ENCODE results near the gene ZNF467. TPM values are rescaled to one million over a fixed set of nuclear protein-coding genes. Genes with fewer than 3 reads are reported as not detected.
A peak's percentile ranks its signal among the peaks of the same experiment; 100 is the strongest.

ZNF467 gene
- total RNA-seq, 1 donor from 2014 or later, result 0.17 TPM

DNA sequence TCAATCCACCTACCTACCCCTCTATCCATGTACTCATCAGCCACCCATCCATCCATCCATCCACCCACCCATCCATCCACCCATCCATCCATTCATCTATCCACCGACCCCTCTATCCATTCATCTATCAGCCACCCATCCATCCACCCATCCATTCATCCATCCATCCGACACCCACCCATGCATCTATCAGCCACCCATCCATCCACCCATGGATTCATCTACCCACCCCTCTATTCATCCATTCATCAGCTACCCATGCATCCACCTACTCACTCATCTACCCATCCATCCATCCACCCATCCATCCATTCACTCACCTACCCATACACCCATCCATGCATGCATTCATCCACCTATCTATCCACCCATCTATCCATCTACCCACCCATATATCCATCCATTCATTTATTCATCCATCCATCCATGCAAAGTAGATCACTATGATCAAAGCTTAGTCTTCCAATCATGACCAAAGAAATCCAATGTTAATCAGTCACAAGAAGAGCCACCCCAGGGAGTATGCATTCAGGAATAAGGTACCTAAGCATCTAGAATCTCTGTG, 27.7 kb upstream of the ZNF467 start:
- H3K4me1 ChIP-seq, result no peaks in the 10 kb centered on the region
- H3K79me2 ChIP-seq (ENCODE audit: low read depth), result no peaks in the 10 kb centered on the region
- no peak for TF ChIP-seq EZH2 (IDR thresholded peaks at IDR 0.05)
- TF ChIP-seq CTCF (IDR thresholded peaks at IDR 0.05), result no peak
- TF ChIP-seq EZH2phosphoT487 (IDR thresholded peaks at IDR 0.05), result no peak
- peaks cover 2% of the 10 kb centered on the region for H3K27me3 Mint-ChIP-seq (ENCODE audit: insufficient read depth, low read depth)
- H3F3A ChIP-seq (ENCODE audit: low read depth), result no peaks in the 10 kb centered on the region
- no peaks in the 10 kb centered on the region for H3K9me3 ChIP-seq (ENCODE audit: low read depth)
- no peak overlapping the region for H3K9ac ChIP-seq
- no peaks in the 10 kb centered on the region for H3K27me3 ChIP-seq
- no peak overlapping the region for H3K4me3 ChIP-seq
- H3K9me3 Mint-ChIP-seq, result no peaks in the 10 kb centered on the region
- H4K20me1 ChIP-seq (ENCODE audit: low read depth), result no peaks in the 10 kb centered on the region
- no peaks in the 10 kb centered on the region for H3K36me3 ChIP-seq
- no peak overlapping the region for H3K4me2 ChIP-seq
- no peak overlapping the region for H3K27ac ChIP-seq
- H3K4me3 Mint-ChIP-seq, result no peak overlapping the region
- H3K27ac Mint-ChIP-seq, result no peak overlapping the region
- no peaks in the 10 kb centered on the region for H3K36me3 Mint-ChIP-seq
- no peak overlapping the region for H2AFZ ChIP-seq (replicated peaks)
- H3K4me1 Mint-ChIP-seq, result peaks cover 9% of the 10 kb centered on the region
- DNase-seq (ENCODE audit: low spot score), result no peak

- H3K79me2 ChIP-seq (ENCODE audit: low read depth), result no peaks in the 10 kb centered on the region
- no peaks in the 10 kb centered on the region for H3K4me1 ChIP-seq
- H3K27me3 ChIP-seq, result no peaks in the 10 kb centered on the region
- H3K4me1 Mint-ChIP-seq, result peaks cover 12% of the 10 kb centered on the region
- no peak overlapping the region for H3K4me3 Mint-ChIP-seq
- H3K9me3 Mint-ChIP-seq, result no peaks in the 10 kb centered on the region
- H3K36me3 ChIP-seq, result no peaks in the 10 kb centered on the region
- DNase-seq (ENCODE audit: low spot score), result no peak
- H3K4me2 ChIP-seq, result no peak overlapping the region
- H3K27me3 Mint-ChIP-seq (ENCODE audit: insufficient read depth, low read depth), result peaks cover 5% of the 10 kb centered on the region
- no peak overlapping the region for H2AFZ ChIP-seq (replicated peaks)
- no peak overlapping the region for H3K9ac ChIP-seq
- no peaks in the 10 kb centered on the region for H4K20me1 ChIP-seq (ENCODE audit: low read depth)
- TF ChIP-seq EZH2phosphoT487 (IDR thresholded peaks at IDR 0.05) (no peak), EZH2 (IDR thresholded peaks at IDR 0.05) (no peak), CTCF (IDR thresholded peaks at IDR 0.05) (no peak)
- no peak overlapping the region for H3K27ac Mint-ChIP-seq
- H3K27ac ChIP-seq, result no peak overlapping the region
- H3K9me3 ChIP-seq (ENCODE audit: low read depth), result no peaks in the 10 kb centered on the region
- H3K4me3 ChIP-seq, result no peak overlapping the region
- H3F3A ChIP-seq (ENCODE audit: low read depth), result no peaks in the 10 kb centered on the region
- no peaks in the 10 kb centered on the region for H3K36me3 Mint-ChIP-seq
Observed at GRCh38 chr7:149800169-149800555, 26.8 kb upstream of the ZNF467 start.

- TF ChIP-seq CTCF (IDR thresholded peaks at IDR 0.05), result peak; percentile 71
- TF ChIP-seq EZH2phosphoT487 (IDR thresholded peaks at IDR 0.05), result no peak
- TF ChIP-seq EZH2 (IDR thresholded peaks at IDR 0.05), result no peak
- Histone ChIP-seq H3K79me2 (ENCODE audit: low read depth) (no peaks in the 10 kb centered on the region), H3K27ac (no peak overlapping the region), H3K4me3 (no peak overlapping the region), H3F3A (ENCODE audit: low read depth) (no peaks in the 10 kb centered on the region), H3K4me1 (no peaks in the 10 kb centered on the region), H4K20me1 (ENCODE audit: low read depth) (no peaks in the 10 kb centered on the region), H2AFZ (replicated peaks) (no peak overlapping the region), H3K9me3 (ENCODE audit: low read depth) (no peaks in the 10 kb centered on the region), H3K4me2 (no peak overlapping the region), H3K9ac (no peak overlapping the region), H3K36me3 (no peaks in the 10 kb centered on the region), H3K27me3 (no peaks in the 10 kb centered on the region)
- Mint-ChIP-seq H3K4me1 (peaks cover 16% of the 10 kb centered on the region), H3K27ac (no peak overlapping the region), H3K36me3 (no peaks in the 10 kb centered on the region), H3K4me3 (no peak overlapping the region), H3K9me3 (no peaks in the 10 kb centered on the region), H3K27me3 (ENCODE audit: insufficient read depth, low read depth) (peaks cover 5% of the 10 kb centered on the region)
- peak; percentile 73 for DNase-seq (ENCODE audit: low spot score)
Observed at GRCh38 chr7:149799397-149800168, 26.2 kb upstream of the ZNF467 start.
